HS-27A (cell line): ENCODE measurements around the gene ACBD6.
A peak's percentile ranks its signal among the peaks of the same experiment; 100 is the strongest.

Experiments used
- DNase-seq: peaks from one replicate; pipeline ENCODE4 v3.0.0-alpha.2; 2012; ENCODE audit warnings: low read depth, missing footprints

The ACBD6 gene

GRCh38 chr1:180269645-180270529 is 232.5 kb downstream of the ACBD6 start:
- DNase-seq = no peak

GRCh38 chr1:180268556-180269075 is 233.8 kb downstream of the ACBD6 start:
- no peak for DNase-seq

GRCh38 chr1:180267761-180268555 is 234.4 kb downstream of the ACBD6 start:
- no peak for DNase-seq

GRCh38 chr1:180267211-180267561 is 235.2 kb downstream of the ACBD6 start:
- no peak for DNase-seq

GRCh38 chr1:180266275-180267210 is 235.8 kb downstream of the ACBD6 start:
- no peak for DNase-seq

GRCh38 chr1:180265871-180266270 is 236.5 kb downstream of the ACBD6 start:
- no peak for DNase-seq

GRCh38 chr1:180265201-180265600 is 237.2 kb downstream of the ACBD6 start:
- DNase-seq = no peak

- DNase-seq = no peak
These were observed 237.8 kb downstream of the ACBD6 start for GRCh38 chr1:180264595-180264994.

- DNase-seq = peak; percentile 11
These were observed 239.5 kb downstream of the ACBD6 start for GRCh38 chr1:180262628-180263488.

GRCh38 chr1:180261524-180262155 is 240.7 kb downstream of the ACBD6 start:
- no peak for DNase-seq

GRCh38 chr1:180261030-180261429 is 241.3 kb downstream of the ACBD6 start:
- no peak for DNase-seq

GRCh38 chr1:180260541-180260940 is 241.8 kb downstream of the ACBD6 start:
- DNase-seq = no peak

- DNase-seq = no peak
These were observed 242.7 kb downstream of the ACBD6 start for GRCh38 chr1:180259431-180260338.

- no peak for DNase-seq
These were observed 243.4 kb downstream of the ACBD6 start for GRCh38 chr1:180258935-180259334.

GRCh38 chr1:180258290-180258689 is 244.1 kb downstream of the ACBD6 start:
- no peak for DNase-seq

- no peak for DNase-seq
These were observed 244.9 kb downstream of the ACBD6 start for GRCh38 chr1:180257486-180257885.

GRCh38 chr1:180257028-180257386 is 245.4 kb downstream of the ACBD6 start:
- DNase-seq = no peak

- no peak for DNase-seq
These were observed 245.9 kb downstream of the ACBD6 start for GRCh38 chr1:180256341-180257027.
